ENCODE results near the gene SGPP1. TPM values are rescaled to one million over a fixed set of nuclear protein-coding genes. Genes with fewer than 3 reads are reported as not detected.
"Not testable (repeated sequence)": the region's sequence is repeated elsewhere in the genome, so short reads cannot be mapped to it uniquely, and the experiment has no call there.

SGPP1 gene
- total and polyA plus RNA-seq, 11 donors = 4.0 to 9.2 (median 5.1) TPM

- intact Hi-C loops (cut with DNase I) = no loop called here
- H3K27me3 ChIP-seq = no peaks in the 10 kb centered on the region
- H3K36me3 ChIP-seq = peaks cover 0 to 4% (median 0%) of the 10 kb centered on the region in 9 donors
- no peaks in the 10 kb centered on the region for H3K4me1 ChIP-seq
- no peak overlapping the region for H3K4me3 ChIP-seq
- TF ChIP-seq CTCF (IDR thresholded peaks at IDR 0.05) (no peak), POLR2A (IDR thresholded peaks at IDR 0.05) (no peak)
- no peaks in the 10 kb centered on the region for H3K9me3 ChIP-seq
- no peak for DNase-seq
- WGBS, 4 donors = 91 to 98% (median 94%) methylated on average over 4 to 8 of the region's 8 CpGs
- no peak overlapping the region for H3K27ac ChIP-seq
- no peak for ATAC-seq
These were observed 65.1 kb downstream of the SGPP1 start for GRCh38 chr14:63662776-63663175.

GRCh38 chr14:63661881-63662280 is 66.0 kb downstream of the SGPP1 start:
- WGBS, 4 donors = 96 to 97% (median 96%) methylated on average over 10 of the region's 10 CpGs
- H3K4me3 ChIP-seq; H3K36me3 ChIP-seq; H3K27ac ChIP-seq; DNase-seq; H3K4me1 ChIP-seq; ATAC-seq; H3K27me3 ChIP-seq; H3K9me3 ChIP-seq; intact Hi-C loops (cut with DNase I): not testable (repeated sequence)

GRCh38 chr14:63659726-63660125 is 68.1 kb downstream of the SGPP1 start:
- no peak for ATAC-seq
- Histone ChIP-seq H3K27ac (no peak overlapping the region), H3K27me3 (no peaks in the 10 kb centered on the region), H3K4me1 (peaks cover 0 to 5% (median 0%) of the 10 kb centered on the region in 12 donors), H3K36me3 (peaks cover 0 to 4% (median 0%) of the 10 kb centered on the region in 9 donors), H3K9me3 (no peaks in the 10 kb centered on the region), H3K4me3 (no peak overlapping the region)
- intact Hi-C loops (cut with DNase I) = no loop called here
- no peak for DNase-seq
- TF ChIP-seq POLR2A (IDR thresholded peaks at IDR 0.05) = no peak
- TF ChIP-seq CTCF (IDR thresholded peaks at IDR 0.05) = no peak
- 83 to 95% (median 86%) methylated on average over 4 of the region's 4 CpGs for WGBS, 4 donors

GRCh38 chr14:63656194-63656593 is 71.7 kb downstream of the SGPP1 start:
- H3K9me3 ChIP-seq = no peaks in the 10 kb centered on the region
- WGBS, 4 donors = 91 to 96% (median 94%) methylated on average over 4 of the region's 4 CpGs
- no peak overlapping the region for H3K4me3 ChIP-seq
- H3K36me3 ChIP-seq = peaks cover 0 to 7% (median 0%) of the 10 kb centered on the region in 9 donors
- intact Hi-C loops (cut with DNase I) = no loop called here
- DNase-seq (no peak), ATAC-seq (no peak)
- H3K4me1 ChIP-seq = peaks cover 0 to 7% (median 0%) of the 10 kb centered on the region in 12 donors
- H3K27me3 ChIP-seq = no peaks in the 10 kb centered on the region
- peak overlapping the region in 1 of 12 donors; percentile 23 for H3K27ac ChIP-seq
- no peak for TF ChIP-seq POLR2A (IDR thresholded peaks at IDR 0.05)
- TF ChIP-seq CTCF (IDR thresholded peaks at IDR 0.05) = no peak

- DNase-seq (no peak), ATAC-seq (no peak)
- H3K36me3 ChIP-seq = peaks cover 0 to 7% (median 0%) of the 10 kb centered on the region in 9 donors
- H3K27me3 ChIP-seq = no peaks in the 10 kb centered on the region
- H3K9me3 ChIP-seq = no peaks in the 10 kb centered on the region
- no peak overlapping the region for H3K27ac ChIP-seq
- intact Hi-C loops (cut with DNase I) = no loop called here
- TF ChIP-seq CTCF (IDR thresholded peaks at IDR 0.05) (no peak), POLR2A (IDR thresholded peaks at IDR 0.05) (no peak)
- peaks cover 0 to 13% (median 0%) of the 10 kb centered on the region in 12 donors for H3K4me1 ChIP-seq
- no peak overlapping the region for H3K4me3 ChIP-seq
- 78 to 89% (median 87%) methylated on average over 2 of the region's 2 CpGs for WGBS, 4 donors
These were observed 72.9 kb downstream of the SGPP1 start for GRCh38 chr14:63654936-63655335.
